ENCODE measurements around the gene ANKRD52. TPM values are rescaled to one million over a fixed set of nuclear protein-coding genes. Genes with fewer than 3 reads are reported as not detected.

The ANKRD52 gene
- total RNA-seq, 1 donor from 2014 or later, result 68.0 TPM

DNA sequence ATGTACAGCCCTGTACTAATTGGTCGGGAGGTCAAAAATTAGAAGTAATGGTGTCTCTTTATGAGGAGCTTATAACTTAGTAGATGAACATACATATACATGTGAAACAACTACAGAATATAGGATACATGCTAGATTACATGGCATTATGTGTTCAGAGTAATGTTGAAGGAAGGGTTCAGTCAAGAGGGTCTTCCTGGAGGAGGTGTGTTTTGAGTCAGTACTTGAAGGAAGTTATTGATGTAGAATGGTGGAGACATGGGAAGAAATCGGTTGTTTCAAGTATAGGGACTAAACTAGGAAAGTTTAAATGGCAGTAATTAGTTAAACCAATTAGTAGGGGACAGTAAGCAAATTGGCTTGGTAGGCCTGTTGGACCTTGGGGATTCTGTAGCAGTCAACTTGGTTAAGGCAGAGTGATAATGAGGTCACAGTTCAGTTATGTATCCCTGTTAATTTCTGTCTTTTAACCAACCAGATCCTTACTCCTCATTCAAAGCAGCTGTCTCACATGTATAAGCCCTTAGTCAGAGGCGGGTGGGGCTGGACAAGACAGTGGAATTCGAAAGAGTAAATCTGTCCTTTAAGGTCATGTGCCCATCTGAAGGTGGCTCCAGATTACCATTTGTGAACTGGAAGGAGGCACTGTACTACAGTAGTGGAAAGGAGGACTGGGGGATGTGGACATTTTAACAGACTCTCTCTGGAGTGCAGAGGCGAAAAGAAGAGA lies 3.5 kb upstream of the ANKRD52 start:
- intact Hi-C loops (cut with micrococcal nuclease), result loop anchor here (10.0 kb wide), 1 partner anchor 203 kb away; the partner anchor contains the start of gene SPRYD4
- H3K9me3 Mint-ChIP-seq, result no peaks in the 10 kb centered on the region

DNA sequence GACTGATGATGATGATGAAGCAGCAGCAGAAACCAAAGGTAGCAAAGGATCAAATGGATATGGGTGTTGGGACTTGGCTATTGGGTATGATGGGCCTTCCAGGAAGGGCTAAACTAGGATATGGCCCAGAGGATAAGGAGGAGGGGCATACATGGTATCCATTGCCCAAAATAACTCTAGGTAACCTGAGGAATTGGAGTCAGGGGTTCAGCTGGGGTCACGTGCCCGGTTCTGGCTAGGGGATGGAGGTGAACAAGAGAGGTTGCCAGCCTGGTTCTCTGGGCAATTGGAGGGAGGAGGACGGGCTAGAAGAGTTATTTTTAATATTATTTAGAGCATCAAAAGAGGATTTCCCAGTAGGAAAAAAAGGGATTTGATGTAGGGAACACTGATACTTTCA lies 2.7 kb upstream of the ANKRD52 start:
- Mint-ChIP-seq H3K27ac (no peak overlapping the region), H3K4me1 (peaks cover 19% of the 10 kb centered on the region), H3K9me3 (no peaks in the 10 kb centered on the region), H3K27me3 (no peaks in the 10 kb centered on the region), H3K36me3 (ENCODE audit: low read depth) (peaks cover 4% of the 10 kb centered on the region), H3K4me3 (no peak overlapping the region)
- DNase-seq, result no peak
- intact Hi-C loops (cut with micrococcal nuclease), result loop anchor here (10.0 kb wide), 1 partner anchor 204 kb away; the partner anchor contains the start of gene SPRYD4

More for the DNA sequence above, 3.5 kb upstream of the ANKRD52 start:
- no peak for DNase-seq
- H3K4me1 Mint-ChIP-seq, result peaks cover 19% of the 10 kb centered on the region
- no peak overlapping the region for H3K27ac Mint-ChIP-seq
- no peak overlapping the region for H3K4me3 Mint-ChIP-seq
- no peaks in the 10 kb centered on the region for H3K36me3 Mint-ChIP-seq (ENCODE audit: low read depth)
- H3K27me3 Mint-ChIP-seq, result no peaks in the 10 kb centered on the region

DNA sequence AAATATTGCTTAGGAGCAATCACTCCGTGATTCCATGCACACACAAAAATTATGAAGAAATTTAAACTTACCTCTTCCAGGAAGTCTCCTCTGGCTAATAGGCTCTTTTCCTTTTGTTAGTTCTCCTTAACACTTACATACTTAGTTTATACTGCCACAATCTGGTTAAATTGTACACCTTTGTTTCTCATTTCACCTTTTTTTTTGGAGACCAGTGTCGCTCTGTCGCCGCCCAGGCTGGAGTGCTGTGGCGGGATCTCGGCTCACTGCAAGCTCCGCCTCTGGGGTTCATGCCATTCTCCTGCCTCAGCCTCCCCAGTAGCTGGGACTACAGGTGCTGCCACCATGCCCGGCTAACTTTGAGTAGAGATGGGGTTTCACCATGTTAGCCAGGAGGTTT lies 2.2 kb upstream of the ANKRD52 start:
- no peak overlapping the region for H3K4me3 Mint-ChIP-seq
- H3K27ac Mint-ChIP-seq, result no peak overlapping the region
- no peaks in the 10 kb centered on the region for H3K9me3 Mint-ChIP-seq
- DNase-seq, result no peak
- intact Hi-C loops (cut with micrococcal nuclease), result loop anchor here (10.0 kb wide), 1 partner anchor 204 kb away; the partner anchor contains the start of gene SPRYD4
- H3K4me1 Mint-ChIP-seq, result peaks cover 17% of the 10 kb centered on the region
- no peaks in the 10 kb centered on the region for H3K27me3 Mint-ChIP-seq
- H3K36me3 Mint-ChIP-seq (ENCODE audit: low read depth), result peaks cover 6% of the 10 kb centered on the region

DNA sequence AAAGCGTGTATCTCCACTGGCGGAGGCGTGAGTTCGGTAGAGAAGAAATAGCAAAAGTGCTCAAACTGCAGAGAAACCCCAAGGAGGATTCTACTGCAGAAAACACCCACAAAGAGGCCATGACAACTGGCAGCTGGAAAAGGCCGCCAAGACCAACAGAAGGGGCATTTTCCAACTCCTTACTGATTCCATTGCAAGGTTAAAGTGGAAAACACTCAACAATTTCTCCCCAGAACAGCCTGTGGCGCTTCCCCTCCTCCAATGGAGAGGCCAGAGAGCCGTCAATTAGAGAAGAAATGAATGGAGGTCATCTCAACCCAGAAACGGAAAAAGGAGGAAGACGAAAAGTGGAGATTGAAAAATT lies 618 bp upstream of the ANKRD52 start:
- peak overlapping the region; percentile 81 for H3K27ac Mint-ChIP-seq
- peaks cover 17% of the 10 kb centered on the region for H3K4me1 Mint-ChIP-seq
- intact Hi-C loops (cut with micrococcal nuclease), result loop anchor here (1.0 to 2.0 kb wide), 4 partner anchors 7 to 140 kb away; partner anchors contain the start of genes COQ10A, NABP2 and ZC3H10
- H3K27me3 Mint-ChIP-seq, result no peaks in the 10 kb centered on the region
- no peaks in the 10 kb centered on the region for H3K9me3 Mint-ChIP-seq
- H3K4me3 Mint-ChIP-seq, result peak overlapping the region; percentile 96
- no peak for DNase-seq
- peaks cover 17% of the 10 kb centered on the region for H3K36me3 Mint-ChIP-seq (ENCODE audit: low read depth)

DNA sequence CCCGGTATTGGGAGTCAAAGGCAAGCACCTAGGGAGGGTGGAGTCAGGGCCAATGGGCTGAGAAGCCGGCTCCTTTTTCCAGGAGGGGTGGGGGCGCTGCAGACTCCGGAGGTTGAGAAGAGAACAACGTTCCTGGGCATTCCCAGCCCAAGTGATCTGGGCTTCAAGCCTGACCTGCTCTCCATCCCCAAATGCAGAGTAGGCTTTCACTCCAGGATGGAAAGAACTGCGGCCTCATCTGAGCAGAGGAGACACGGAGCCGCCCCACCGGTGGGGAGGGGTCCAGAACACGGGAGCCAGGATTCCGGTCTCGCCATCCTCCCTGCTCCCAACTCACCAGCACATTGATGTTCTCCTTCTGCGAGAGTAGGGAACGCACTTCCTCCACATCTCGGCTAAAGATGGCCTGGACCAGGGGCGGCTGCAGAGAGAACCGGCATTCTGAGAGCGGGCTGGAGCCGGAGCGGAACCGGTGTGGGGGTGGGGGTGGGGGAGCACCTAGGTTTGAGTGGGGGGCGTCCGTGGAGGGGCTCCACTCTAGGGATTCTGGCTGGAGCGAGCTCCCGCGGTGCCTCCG lies 605 bp downstream of the ANKRD52 start:
- H3K27me3 Mint-ChIP-seq, result no peaks in the 10 kb centered on the region
- no peaks in the 10 kb centered on the region for H3K9me3 Mint-ChIP-seq
- intact Hi-C loops (cut with micrococcal nuclease), result loop anchor here (1.0 to 2.0 kb wide), 5 partner anchors 9 to 139 kb away; partner anchors contain the start of genes COQ10A, NABP2 and ZC3H10
- H3K4me1 Mint-ChIP-seq, result peaks cover 17% of the 10 kb centered on the region
- peaks cover 28% of the 10 kb centered on the region for H3K36me3 Mint-ChIP-seq (ENCODE audit: low read depth)
- peak overlapping the region; percentile 91 for H3K4me3 Mint-ChIP-seq
- DNase-seq, result no peak
- peak overlapping the region; percentile 84 for H3K27ac Mint-ChIP-seq

DNA sequence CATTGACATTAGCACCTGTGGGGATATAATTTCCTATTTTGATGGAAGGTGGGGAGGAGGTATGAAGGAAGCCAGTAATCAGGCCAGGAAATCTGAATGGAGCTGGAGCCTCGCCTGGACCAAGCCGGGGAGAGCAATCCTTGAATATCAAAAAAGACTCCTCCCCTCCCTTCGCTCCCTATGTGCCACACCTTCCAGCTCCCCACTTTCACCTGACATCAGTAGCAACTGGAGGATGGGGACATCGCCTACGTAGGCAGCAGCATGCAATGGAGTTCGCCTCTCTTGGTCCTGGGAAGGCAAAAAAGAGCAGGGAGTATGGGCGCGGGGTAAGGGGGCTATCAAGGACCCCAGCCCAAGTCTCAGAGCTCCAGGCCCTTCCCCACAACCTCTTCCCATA lies 1.1 kb downstream of the ANKRD52 start:
- Mint-ChIP-seq H3K4me1 (peaks cover 17% of the 10 kb centered on the region), H3K9me3 (no peaks in the 10 kb centered on the region), H3K4me3 (peak overlapping the region; percentile 91), H3K27ac (peak overlapping the region; percentile 84), H3K36me3 (ENCODE audit: low read depth) (peaks cover 33% of the 10 kb centered on the region), H3K27me3 (no peaks in the 10 kb centered on the region)
- intact Hi-C loops (cut with micrococcal nuclease), result loop anchor here (2.0 kb wide), 1 partner anchor 130 kb away; no protein-coding TSS in a partner anchor
- DNase-seq, result no peak

DNA sequence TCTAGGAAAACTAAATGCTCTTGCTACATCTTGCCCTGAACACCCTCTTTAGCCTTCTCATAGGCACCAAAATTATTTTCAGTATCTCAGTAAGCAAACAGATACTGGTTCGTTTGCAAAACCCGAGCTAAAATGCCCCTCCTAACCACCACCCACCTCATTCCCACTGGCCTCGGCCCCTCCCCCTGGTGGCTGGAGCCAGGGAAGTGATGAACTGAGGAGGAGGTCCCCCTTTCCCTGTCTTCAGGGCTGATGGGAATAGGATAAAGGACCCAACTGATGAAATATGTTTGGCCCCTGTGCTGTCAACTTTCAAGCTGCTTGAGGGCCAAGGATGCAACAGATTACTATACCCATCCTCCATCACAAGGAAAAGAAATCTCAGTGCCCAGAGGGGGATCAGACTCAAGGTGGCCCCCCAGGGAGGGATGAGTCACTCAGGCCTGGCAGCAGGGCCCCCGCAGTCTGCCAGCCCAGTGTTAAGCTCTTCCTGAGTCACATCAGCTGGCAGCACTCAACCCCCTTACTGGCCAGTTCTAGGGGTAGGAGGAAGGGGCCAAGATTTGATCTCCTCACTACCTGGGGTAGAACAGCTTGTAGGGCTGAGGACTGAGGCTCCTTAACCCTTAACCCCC lies 1.7 kb downstream of the ANKRD52 start:
- Mint-ChIP-seq H3K36me3 (ENCODE audit: low read depth) (peaks cover 38% of the 10 kb centered on the region), H3K27me3 (no peaks in the 10 kb centered on the region), H3K4me3 (peak overlapping the region; percentile 91), H3K4me1 (peaks cover 17% of the 10 kb centered on the region), H3K27ac (peak overlapping the region; percentile 27), H3K9me3 (no peaks in the 10 kb centered on the region)
- DNase-seq, result no peak
- intact Hi-C loops (cut with micrococcal nuclease), result loop anchor here (2.0 kb wide), 1 partner anchor 130 kb away; no protein-coding TSS in a partner anchor

DNA sequence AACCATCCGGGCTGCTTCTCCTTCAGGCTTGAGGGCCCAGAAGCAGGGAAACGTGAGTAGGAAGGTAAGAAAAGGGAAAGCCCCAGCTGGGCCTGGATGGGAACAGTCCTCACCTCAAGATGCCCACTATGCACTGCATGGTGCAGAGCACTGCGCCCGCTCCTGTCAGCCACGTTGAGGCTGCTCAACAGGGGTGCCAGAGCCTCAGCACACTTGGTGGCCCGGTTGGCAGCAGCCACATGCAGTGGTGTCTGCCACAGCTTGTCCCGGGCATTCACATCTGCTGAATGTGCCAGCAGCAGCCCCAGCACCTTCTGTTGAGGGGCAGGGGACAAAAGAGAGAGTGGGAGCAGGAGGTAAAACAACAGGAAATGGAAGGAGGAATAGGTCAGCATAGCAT lies 2.5 kb downstream of the ANKRD52 start:
- H3K27ac Mint-ChIP-seq, result no peak overlapping the region
- no peak overlapping the region for H3K4me3 Mint-ChIP-seq
- H3K27me3 Mint-ChIP-seq, result no peaks in the 10 kb centered on the region
- DNase-seq, result no peak
- H3K4me1 Mint-ChIP-seq, result peaks cover 17% of the 10 kb centered on the region
- no peaks in the 10 kb centered on the region for H3K9me3 Mint-ChIP-seq
- peaks cover 38% of the 10 kb centered on the region for H3K36me3 Mint-ChIP-seq (ENCODE audit: low read depth)
- intact Hi-C loops (cut with micrococcal nuclease), result loop anchor here (2.0 kb wide), 1 partner anchor 129 kb away; no protein-coding TSS in a partner anchor

DNA sequence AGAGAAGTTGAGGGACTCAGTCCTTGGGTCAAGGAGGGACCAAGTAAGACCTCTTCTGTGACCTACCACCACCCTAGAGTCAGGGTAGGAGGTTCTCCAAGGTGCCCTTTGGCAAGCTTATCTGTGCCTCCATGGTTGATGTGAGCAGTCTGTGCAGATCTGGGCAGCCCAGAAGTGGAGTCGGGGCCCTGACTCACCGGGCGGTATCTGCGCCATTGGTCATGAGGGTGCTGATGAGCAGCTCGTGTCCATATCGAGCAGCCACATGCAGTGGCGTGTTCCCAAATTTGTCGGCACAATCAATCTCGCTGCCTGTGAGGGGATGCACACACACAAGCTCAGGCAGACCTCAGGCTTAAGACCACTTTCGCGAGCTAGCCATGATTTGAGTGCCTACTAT lies 5.1 kb downstream of the ANKRD52 start:
- H3K27me3 Mint-ChIP-seq, result no peaks in the 10 kb centered on the region
- peaks cover 45% of the 10 kb centered on the region for H3K36me3 Mint-ChIP-seq (ENCODE audit: low read depth)
- DNase-seq, result no peak
- intact Hi-C loops (cut with micrococcal nuclease), result no loop called here
- peaks cover 11% of the 10 kb centered on the region for H3K4me1 Mint-ChIP-seq
- H3K9me3 Mint-ChIP-seq, result no peaks in the 10 kb centered on the region
- H3K4me3 Mint-ChIP-seq, result no peak overlapping the region
- H3K27ac Mint-ChIP-seq, result no peak overlapping the region

DNA sequence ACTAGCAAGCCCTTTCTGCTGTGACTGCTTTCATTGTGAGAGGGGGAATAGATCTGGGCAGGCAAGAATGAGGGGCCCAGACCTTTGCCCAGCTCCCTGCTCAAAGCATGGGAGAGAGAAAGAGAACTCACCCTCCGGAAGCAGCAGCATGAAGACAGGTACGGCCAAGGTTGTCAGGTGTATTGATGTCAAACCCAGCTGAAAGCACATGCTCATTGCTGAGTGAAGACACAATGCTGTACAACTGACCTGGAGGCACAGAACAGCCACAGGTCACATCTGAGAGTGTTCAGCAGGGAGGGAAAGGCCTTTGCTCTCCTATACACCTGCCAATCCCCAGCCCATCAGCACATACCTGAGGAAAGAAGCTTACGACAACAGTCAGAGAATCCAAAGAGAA lies 5.5 kb downstream of the ANKRD52 start:
- Mint-ChIP-seq H3K36me3 (ENCODE audit: low read depth) (peaks cover 48% of the 10 kb centered on the region), H3K4me1 (peaks cover 11% of the 10 kb centered on the region), H3K27ac (no peak overlapping the region), H3K4me3 (no peak overlapping the region), H3K27me3 (no peaks in the 10 kb centered on the region), H3K9me3 (no peaks in the 10 kb centered on the region)
- DNase-seq, result no peak
- intact Hi-C loops (cut with micrococcal nuclease), result no loop called here

DNA sequence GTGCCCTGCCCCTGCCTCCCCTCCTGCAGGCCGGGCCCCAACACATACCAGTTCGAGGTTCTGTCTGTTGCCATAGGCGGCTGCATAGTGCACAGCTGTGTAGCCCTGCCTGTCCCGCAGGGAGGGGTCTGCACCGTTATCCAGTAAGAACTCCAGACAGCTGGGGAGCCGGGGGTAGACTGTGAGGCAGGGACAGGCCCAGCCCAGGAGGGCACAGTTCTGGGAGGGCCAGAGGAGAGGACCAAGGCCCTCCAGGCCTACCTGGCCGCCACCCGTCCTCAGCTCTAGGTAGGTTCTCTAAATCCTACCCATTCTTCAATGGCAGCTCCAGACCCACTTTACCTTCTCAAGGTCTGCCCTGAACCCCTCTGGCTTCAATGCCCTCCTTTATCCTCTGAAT lies 9.5 kb downstream of the ANKRD52 start:
- Mint-ChIP-seq H3K4me3 (no peak overlapping the region), H3K9me3 (no peaks in the 10 kb centered on the region), H3K36me3 (ENCODE audit: low read depth) (peaks cover 50% of the 10 kb centered on the region), H3K4me1 (no peaks in the 10 kb centered on the region), H3K27ac (no peak overlapping the region), H3K27me3 (no peaks in the 10 kb centered on the region)
- intact Hi-C loops (cut with micrococcal nuclease), result no loop called here
- DNase-seq, result no peak

DNA sequence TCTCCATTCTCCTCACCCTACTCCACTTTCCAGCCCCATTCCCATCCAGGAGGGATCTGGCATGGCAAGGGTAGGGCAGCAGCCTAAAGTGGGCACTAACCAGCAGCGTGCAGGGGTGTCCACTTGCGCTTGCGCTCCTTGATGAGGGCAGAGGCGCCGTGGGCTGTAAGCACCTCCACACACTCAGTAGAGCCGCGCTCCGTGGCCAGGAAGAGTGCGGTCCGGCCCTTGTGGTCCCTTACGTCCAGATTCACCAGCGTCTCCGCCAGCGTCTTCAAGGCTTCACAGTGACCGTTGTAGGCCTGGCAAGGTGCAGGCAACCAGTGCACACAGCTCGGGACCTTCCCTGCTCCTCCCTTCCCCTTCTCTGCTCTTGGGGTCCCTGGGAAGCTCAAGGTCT lies 10.3 kb downstream of the ANKRD52 start:
- no peak for DNase-seq
- Mint-ChIP-seq H3K9me3 (no peaks in the 10 kb centered on the region), H3K36me3 (ENCODE audit: low read depth) (peaks cover 43% of the 10 kb centered on the region), H3K27ac (no peak overlapping the region), H3K4me3 (no peak overlapping the region), H3K4me1 (no peaks in the 10 kb centered on the region), H3K27me3 (no peaks in the 10 kb centered on the region)
- intact Hi-C loops (cut with micrococcal nuclease), result no loop called here

DNA sequence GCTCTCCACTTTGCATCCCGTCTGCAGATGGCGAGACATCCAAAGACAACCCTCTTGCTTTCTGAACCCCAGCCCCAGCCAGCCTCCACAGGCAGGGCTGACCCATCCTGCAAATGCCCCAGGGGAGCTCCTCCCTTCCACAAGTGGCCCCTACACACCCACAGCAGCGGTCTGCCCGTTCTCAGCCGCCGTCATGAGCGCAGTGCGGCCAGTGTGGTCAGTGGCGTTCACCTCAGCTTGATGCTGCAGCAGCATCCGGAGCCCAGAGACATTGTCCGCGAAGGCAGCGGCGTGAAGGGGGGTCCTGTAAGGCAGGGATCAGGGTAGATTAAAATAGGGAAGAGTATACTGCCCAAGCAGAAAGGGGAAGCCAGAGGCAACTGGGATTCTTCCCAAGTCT lies 13.7 kb downstream of the ANKRD52 start:
- Mint-ChIP-seq H3K4me1 (peaks cover 5% of the 10 kb centered on the region), H3K36me3 (ENCODE audit: low read depth) (peaks cover 45% of the 10 kb centered on the region), H3K27me3 (no peaks in the 10 kb centered on the region), H3K9me3 (no peaks in the 10 kb centered on the region), H3K27ac (no peak overlapping the region), H3K4me3 (no peak overlapping the region)
- no peak for DNase-seq
- intact Hi-C loops (cut with micrococcal nuclease), result no loop called here

DNA sequence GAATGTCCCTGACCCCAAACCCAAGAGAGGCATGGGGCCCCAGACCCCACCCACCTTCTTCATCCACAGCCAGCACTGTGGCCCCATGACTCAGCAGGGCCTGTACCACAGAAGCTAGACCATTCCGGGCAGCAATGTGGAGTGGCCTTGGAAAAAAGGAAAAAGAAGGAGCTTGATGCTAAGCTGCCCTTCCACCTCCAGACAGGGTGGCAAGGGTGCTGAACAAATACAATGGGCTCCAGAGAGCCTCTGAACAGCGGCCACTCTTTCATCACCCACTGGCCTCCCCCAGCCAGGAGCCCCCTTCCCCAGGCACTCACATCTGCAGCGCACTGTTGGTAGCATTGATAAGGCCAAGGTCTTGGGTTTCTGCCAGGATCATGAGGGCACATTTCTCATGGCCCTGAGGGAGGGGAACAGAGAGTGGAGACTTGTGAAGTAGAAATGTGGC lies 14.4 kb downstream of the ANKRD52 start:
- Mint-ChIP-seq H3K27ac (no peak overlapping the region), H3K27me3 (no peaks in the 10 kb centered on the region), H3K4me3 (no peak overlapping the region), H3K4me1 (peaks cover 5% of the 10 kb centered on the region), H3K9me3 (no peaks in the 10 kb centered on the region), H3K36me3 (ENCODE audit: low read depth) (peaks cover 40% of the 10 kb centered on the region)
- no peak for DNase-seq
- intact Hi-C loops (cut with micrococcal nuclease), result no loop called here

Data from activated CD4-positive, alpha-beta T cell treated with anti-CD3 and anti-CD28 coated beads, Interleukin-2, amount 10 ng/mL, durations not matched to agents 24 days and 14 days (primary cell).